Activated CD8-positive, alpha-beta memory T cell treated with anti-CD3 and anti-CD28 coated beads for 48 hours (primary cell): ENCODE results near the gene U2SURP.
"Not testable (repeated sequence)": the region's sequence is repeated elsewhere in the genome, so short reads cannot be mapped to it uniquely, and the experiment has no call there.

Source experiments
- DNase-seq, 3 experiments: peaks; one replicate each; pipeline ENCODE4 v3.0.0-alpha.2; 2020; ENCODE audit warnings: low read depth in 2 of 3, low spot score in 2 of 3

U2SURP gene

GRCh38 chr3:143011705-143012104 lies 10.3 kb downstream of the U2SURP start:
- DNase-seq = no peak

GRCh38 chr3:143014921-143015320 lies 13.6 kb downstream of the U2SURP start:
- no peak for DNase-seq

GRCh38 chr3:143016321-143016972 lies 15.1 kb downstream of the U2SURP start:
- no peak for DNase-seq

- no peak for DNase-seq
Measured at GRCh38 chr3:143024351-143024960, 23.1 kb downstream of the U2SURP start.

GRCh38 chr3:143031327-143031726 lies 30.0 kb downstream of the U2SURP start:
- no peak for DNase-seq

- not testable (repeated sequence) for DNase-seq
Measured at GRCh38 chr3:143031796-143032387, 30.5 kb downstream of the U2SURP start.

- DNase-seq = no peak
Measured at GRCh38 chr3:143035466-143036211, 34.3 kb downstream of the U2SURP start.

- no peak for DNase-seq
Measured at GRCh38 chr3:143036557-143036956, 35.2 kb downstream of the U2SURP start.

GRCh38 chr3:143037867-143038266 lies 36.5 kb downstream of the U2SURP start:
- no peak for DNase-seq

- no peak for DNase-seq
Measured at GRCh38 chr3:143040261-143040879, 39.0 kb downstream of the U2SURP start.

GRCh38 chr3:143041903-143042302 lies 40.5 kb downstream of the U2SURP start:
- no peak for DNase-seq

- no peak for DNase-seq
Measured at GRCh38 chr3:143045639-143046038, 44.3 kb downstream of the U2SURP start.

GRCh38 chr3:143046075-143046474 lies 44.7 kb downstream of the U2SURP start:
- DNase-seq = not testable (repeated sequence)

- DNase-seq = no peak
Measured at GRCh38 chr3:143054011-143054410, 52.6 kb downstream of the U2SURP start.

- DNase-seq = no peak
Measured at GRCh38 chr3:143056372-143056771, 55.0 kb downstream of the U2SURP start.

- no peak for DNase-seq
Measured at GRCh38 chr3:143060906-143061305, 59.5 kb downstream of the U2SURP start.

- no peak for DNase-seq
Measured at GRCh38 chr3:143063018-143063417, 61.6 kb downstream of the U2SURP start.

- DNase-seq = no peak
Measured at GRCh38 chr3:143064777-143065176, 63.4 kb downstream of the U2SURP start.

GRCh38 chr3:143065364-143065763 lies 64.0 kb downstream of the U2SURP start:
- no peak for DNase-seq

- DNase-seq = no peak
Measured at GRCh38 chr3:143066033-143066432, 64.7 kb downstream of the U2SURP start.

- DNase-seq = no peak
Measured at GRCh38 chr3:143067201-143067600, 65.8 kb downstream of the U2SURP start.
